HAP-1 (cell line): ENCODE data around the gene SLC6A16.
A peak's percentile ranks its signal among the peaks of the same experiment; 100 is the strongest.
"Not testable (repeated sequence)": the region's sequence is repeated elsewhere in the genome, so short reads cannot be mapped to it uniquely, and the experiment has no call there.

Experiments
- DNase-seq, 2 experiments: peaks; one replicate each; pipeline ENCODE4 v3.0.0-alpha.2; 2016 to 2020; ENCODE audit warnings: low spot score in 2 of 2
- H3K27me3 ChIP-seq: fragments of 250-450 bp; sonication (Bioruptor Pico); 2 replicates; pipeline ENCODE4 v1.5.1; 2020; ENCODE audit warnings: low read depth, mild to moderate bottlenecking, moderate library complexity
- H3K36me3 ChIP-seq: fragments of 250-450 bp; sonication (Bioruptor Pico); replicated peaks from 2 replicates; pipeline ENCODE4 v1.5.1; 2020; ENCODE audit warnings: mild to moderate bottlenecking
- H3K4me1 ChIP-seq: fragments of 250-450 bp; sonication (Bioruptor Pico); 2 replicates; pipeline ENCODE4 v1.5.1; 2020; ENCODE audit warnings: mild to moderate bottlenecking
- H3K4me3 ChIP-seq: fragments of 250-450 bp; sonication (Bioruptor Pico); 2 replicates; pipeline ENCODE4 v1.5.1; 2020; ENCODE audit warnings: mild to moderate bottlenecking, moderate library complexity
- H3K9me3 ChIP-seq: fragments of 250-450 bp; sonication (Bioruptor Pico); 2 replicates; pipeline ENCODE4 v1.5.1; 2020; ENCODE audit warnings: mild to moderate bottlenecking, moderate library complexity
- in situ Hi-C: fragments of 300-500 bp; cut with MboI; formaldehyde crosslinking; loops from 3 replicates; pipeline ENCODE4 v1.14.3; 2020; ENCODE audit warnings: low sequenced_read_pairs, inconsistent platforms, mixed read lengths

SLC6A16 gene

GRCh38 chr19:49339301-49340068 is 14.5 kb upstream of the SLC6A16 start:
- no peaks in the 10 kb centered on the region for H3K9me3 ChIP-seq
- H3K36me3 ChIP-seq: peaks cover 18% of the 10 kb centered on the region
- H3K4me3 ChIP-seq: no peak overlapping the region
- in situ Hi-C loops: no loop called here
- H3K27me3 ChIP-seq: no peaks in the 10 kb centered on the region
- no peak for DNase-seq
- 0 out of 2 replicates have a peak, but pooled peaks cover 2% of the 10 kb centered on the region for H3K4me1 ChIP-seq

- H3K4me3 ChIP-seq: no peak overlapping the region
- 0 out of 2 replicates have a peak, but pooled peaks cover 2% of the 10 kb centered on the region for H3K4me1 ChIP-seq
- peaks cover 17% of the 10 kb centered on the region for H3K36me3 ChIP-seq
- no peaks in the 10 kb centered on the region for H3K27me3 ChIP-seq
- in situ Hi-C loops: no loop called here
- no peaks in the 10 kb centered on the region for H3K9me3 ChIP-seq
- DNase-seq: peak in 1 of 2 experiments; percentile 64
Measured at GRCh38 chr19:49338691-49339300, 13.8 kb upstream of the SLC6A16 start.

GRCh38 chr19:49338023-49338677 is 13.2 kb upstream of the SLC6A16 start:
- DNase-seq: no peak
- 0 out of 2 replicates have a peak, but pooled peaks cover 2% of the 10 kb centered on the region for H3K4me1 ChIP-seq
- no peaks in the 10 kb centered on the region for H3K9me3 ChIP-seq
- in situ Hi-C loops: no loop called here
- no peak overlapping the region for H3K4me3 ChIP-seq
- H3K27me3 ChIP-seq: no peaks in the 10 kb centered on the region
- H3K36me3 ChIP-seq: peaks cover 16% of the 10 kb centered on the region

- no peak overlapping the region for H3K4me3 ChIP-seq
- H3K27me3 ChIP-seq: no peaks in the 10 kb centered on the region
- no peaks in the 10 kb centered on the region for H3K9me3 ChIP-seq
- in situ Hi-C loops: no loop called here
- 0 out of 2 replicates have a peak, but pooled peaks cover 2% of the 10 kb centered on the region for H3K4me1 ChIP-seq
- peaks cover 10% of the 10 kb centered on the region for H3K36me3 ChIP-seq
- no peak for DNase-seq
Measured at GRCh38 chr19:49337267-49338022, 12.5 kb upstream of the SLC6A16 start.

GRCh38 chr19:49336482-49337266 is 11.7 kb upstream of the SLC6A16 start:
- H3K36me3 ChIP-seq: peaks cover 9% of the 10 kb centered on the region
- no peaks in the 10 kb centered on the region for H3K9me3 ChIP-seq
- DNase-seq: no peak
- H3K4me3 ChIP-seq: no peak overlapping the region
- H3K4me1 ChIP-seq: 0 out of 2 replicates have a peak, but pooled peaks cover 2% of the 10 kb centered on the region
- in situ Hi-C loops: no loop called here
- no peaks in the 10 kb centered on the region for H3K27me3 ChIP-seq

- DNase-seq: no peak
- 0 out of 2 replicates have a peak, but pooled peaks cover 2% of the 10 kb centered on the region for H3K4me1 ChIP-seq
- in situ Hi-C loops: no loop called here
- H3K36me3 ChIP-seq: peaks cover 3% of the 10 kb centered on the region; the same call in 1 of the 2 replicates
- no peaks in the 10 kb centered on the region for H3K9me3 ChIP-seq
- no peaks in the 10 kb centered on the region for H3K27me3 ChIP-seq
- no peak overlapping the region for H3K4me3 ChIP-seq
Measured at GRCh38 chr19:49335784-49336481, 10.9 kb upstream of the SLC6A16 start.

GRCh38 chr19:49335071-49335783 is 10.2 kb upstream of the SLC6A16 start, which contains the start of gene CD37:
TSS of gene CD37 (plus strand) at chr19:49335406. CDS start at chr19:49335541, 135 bp downstream.
- in situ Hi-C loops: no loop called here
- Histone ChIP-seq H3K4me3 (no peak within 1 kb of the TSS), H3K27me3 (no peaks in the 10 kb centered on the region), H3K4me1 (no peaks in the 10 kb centered on the region), H3K36me3 (no peaks in the 10 kb centered on the region), H3K9me3 (no peaks in the 10 kb centered on the region)
- DNase-seq: no peak

GRCh38 chr19:49333811-49334288 is 8.9 kb upstream of the SLC6A16 start:
- Histone ChIP-seq H3K9me3 (no peaks in the 10 kb centered on the region), H3K36me3 (no peaks in the 10 kb centered on the region), H3K4me3 (no peak overlapping the region), H3K4me1 (no peaks in the 10 kb centered on the region), H3K27me3 (no peaks in the 10 kb centered on the region)
- in situ Hi-C loops: no loop called here
- DNase-seq: no peak

- in situ Hi-C loops: no loop called here
- no peaks in the 10 kb centered on the region for H3K36me3 ChIP-seq
- no peaks in the 10 kb centered on the region for H3K4me1 ChIP-seq
- no peak for DNase-seq
- H3K4me3 ChIP-seq: no peak overlapping the region
- H3K27me3 ChIP-seq: no peaks in the 10 kb centered on the region
- no peaks in the 10 kb centered on the region for H3K9me3 ChIP-seq
Measured at GRCh38 chr19:49333418-49333805, 8.4 kb upstream of the SLC6A16 start.

- not testable (repeated sequence) for H3K4me3 ChIP-seq
Measured at GRCh38 chr19:49332691-49333417, 7.9 kb upstream of the SLC6A16 start.

GRCh38 chr19:49331616-49332055 is 6.6 kb upstream of the SLC6A16 start:
- in situ Hi-C loops: no loop called here
- H3K4me3 ChIP-seq: no peak overlapping the region
- peak; percentile 56 to 62 for DNase-seq
- no peaks in the 10 kb centered on the region for H3K4me1 ChIP-seq
- H3K27me3 ChIP-seq: no peaks in the 10 kb centered on the region
- H3K9me3 ChIP-seq: no peaks in the 10 kb centered on the region
- no peaks in the 10 kb centered on the region for H3K36me3 ChIP-seq

More at GRCh38 chr19:49332691-49333417, 7.9 kb upstream of the SLC6A16 start:
- H3K36me3 ChIP-seq, DNase-seq, H3K27me3 ChIP-seq, in situ Hi-C loops, H3K4me1 ChIP-seq, H3K9me3 ChIP-seq: not testable (repeated sequence)
